ENCODE results near the gene GPANK1. TPM values are rescaled to one million over a fixed set of nuclear protein-coding genes. Genes with fewer than 3 reads are reported as not detected.

GPANK1 gene
- total and polyA plus RNA-seq, 9 of the 15 experiments (the other 6 are each of a cell fraction or from before 2014, with no cell fraction given), result 32.2 to 111 (median 46.3) TPM

GRCh38 chr6:31621320-31621939 is 43.4 kb downstream of the GPANK1 start (continued):
- TF ChIP-seq ESRRB (CRISPR knock-in tag; IDR thresholded peaks at IDR 0.05; ENCODE audit: borderline replicate concordance) (no peak), HDAC1 (IDR thresholded peaks at IDR 0.05) (0 out of 4 replicates have a peak, but pooled peaks of 1 of the 2 experiments have one; percentile 39), ZC3H11A (IDR thresholded peaks at IDR 0.05; ENCODE audit: low read depth, low read length) (0 out of 2 replicates have a peak, but pooled peaks have one; percentile 28)
- TF ChIP-seq, protein P1, sequence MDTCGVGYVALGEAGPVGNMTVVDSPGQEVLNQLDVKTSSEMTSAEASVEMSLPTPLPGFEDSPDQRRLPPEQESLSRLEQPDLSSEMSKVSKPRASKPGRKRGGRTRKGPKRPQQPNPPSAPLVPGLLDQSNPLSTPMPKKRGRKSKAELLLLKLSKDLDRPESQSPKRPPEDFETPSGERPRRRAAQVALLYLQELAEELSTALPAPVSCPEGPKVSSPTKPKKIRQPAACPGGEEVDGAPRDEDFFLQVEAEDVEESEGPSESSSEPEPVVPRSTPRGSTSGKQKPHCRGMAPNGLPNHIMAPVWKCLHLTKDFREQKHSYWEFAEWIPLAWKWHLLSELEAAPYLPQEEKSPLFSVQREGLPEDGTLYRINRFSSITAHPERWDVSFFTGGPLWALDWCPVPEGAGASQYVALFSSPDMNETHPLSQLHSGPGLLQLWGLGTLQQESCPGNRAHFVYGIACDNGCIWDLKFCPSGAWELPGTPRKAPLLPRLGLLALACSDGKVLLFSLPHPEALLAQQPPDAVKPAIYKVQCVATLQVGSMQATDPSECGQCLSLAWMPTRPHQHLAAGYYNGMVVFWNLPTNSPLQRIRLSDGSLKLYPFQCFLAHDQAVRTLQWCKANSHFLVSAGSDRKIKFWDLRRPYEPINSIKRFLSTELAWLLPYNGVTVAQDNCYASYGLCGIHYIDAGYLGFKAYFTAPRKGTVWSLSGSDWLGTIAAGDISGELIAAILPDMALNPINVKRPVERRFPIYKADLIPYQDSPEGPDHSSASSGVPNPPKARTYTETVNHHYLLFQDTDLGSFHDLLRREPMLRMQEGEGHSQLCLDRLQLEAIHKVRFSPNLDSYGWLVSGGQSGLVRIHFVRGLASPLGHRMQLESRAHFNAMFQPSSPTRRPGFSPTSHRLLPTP (IDR thresholded peaks at IDR 0.05; ENCODE audit: borderline replicate concordance, extremely low read depth, insufficient read length), result no peak

- no TSS peak for BruUV-seq (replicated peaks)
- H3K27me3 ChIP-seq (ENCODE audit: control insufficient read depth in 2 of 2, insufficient read depth in 2 of 2, low read length in 2 of 2), result no peaks in the 10 kb centered on the region
- peaks cover 20 to 30% of the 10 kb centered on the region in 2 experiments for H3K4me1 ChIP-seq (replicated peaks in 1 of 2; ENCODE audit: control insufficient read depth in 2 of 2, insufficient read depth in 2 of 2, low read length in 2 of 2)
- ChIA-PET CTCF (ENCODE audit: low intra/inter-chr PET ratio) (no interaction called here), POLR2A (interaction anchor here (0.6 to 12.4 kb wide), 24 partner anchors 10 to 213 kb away, joined by 3 to 274 read pairs (median 4); partner anchors contain the start of genes APOM, BAG6, C6orf47 and DDX39B)
- peak within 1 kb of the TSS; percentile 98 for H3K27ac ChIP-seq (ENCODE audit: extremely low read depth, low read depth, low read length)
- H3K36me3 ChIP-seq (ENCODE audit: control insufficient read depth, insufficient read depth, low read length), result peaks cover 49% of the 10 kb centered on the region
- intact Hi-C loops (cut with micrococcal nuclease) (loop anchor here (1.0 kb wide), 2 partner anchors 45 to 73 kb away; partner anchors contain the start of gene NFKBIL1), in situ Hi-C loops (cut with MboI) (no loop called here)
- peak within 1 kb of the TSS; percentile 99 for H3K4me2 ChIP-seq (ENCODE audit: insufficient read depth, low read length)
- H2AFZ ChIP-seq (ENCODE audit: low read depth, low read length), result peak within 1 kb of the TSS; percentile 97
- H3K9ac ChIP-seq (ENCODE audit: insufficient read depth in 1 of 2, low read depth in 2 of 2, low read length in 2 of 2), result peak within 1 kb of the TSS; percentile 98 to 99
- no peaks in the 10 kb centered on the region for H3K9me3 ChIP-seq (replicated peaks; ENCODE audit: control insufficient read depth, insufficient read depth, low read depth, low read length)
- peaks cover 12% of the 10 kb centered on the region for H3K9me1 ChIP-seq (ENCODE audit: control insufficient read depth, insufficient read depth, low read length)
- H3K79me2 ChIP-seq (ENCODE audit: control insufficient read depth, insufficient read depth, low read length), result peaks cover 50% of the 10 kb centered on the region
- peak; percentile 89 to 98 (median 94) for DNase-seq (ENCODE audit: extremely low read depth in 1 of 4, low spot score in 3 of 4)
- ATAC-seq, result peak; percentile 84
- H4K20me1 ChIP-seq (replicated peaks; ENCODE audit: control insufficient read depth, insufficient read depth, low read length), result peaks cover 22% of the 10 kb centered on the region; the same call in 1 of the 2 replicates
- FAIRE-seq, result no peak
- WGBS (ENCODE audit: insufficient coverage, low coverage, missing lambda C conversion rate), result under 1% methylated on average over 37 of the region's 67 CpGs
- H3K4me3 ChIP-seq, result peak within 1 kb of the TSS; percentile 96
- no peak for TF ChIP-seq PML (IDR thresholded peaks at IDR 0.05; ENCODE audit: low read length)
- no peak for TF ChIP-seq TBL1XR1 (IDR thresholded peaks at IDR 0.05; ENCODE audit: low read length in 2 of 2)
- TF ChIP-seq RUNX1 (IDR thresholded peaks at IDR 0.05; ENCODE audit: low read depth), result no peak
- no peak for TF ChIP-seq XRCC4 (IDR thresholded peaks at IDR 0.05; ENCODE audit: extremely low read depth, insufficient read depth, insufficient read length)
- no peak for TF ChIP-seq FOXK1 (CRISPR knock-in tag; IDR thresholded peaks at IDR 0.05; ENCODE audit: borderline replicate concordance)
- TF ChIP-seq SMC3 (conservative IDR thresholded peaks at IDR 0.05; ENCODE audit: insufficient read depth, low read depth, low read length), result 0 out of 2 replicates have a peak, but pooled peaks have one; percentile 7
- TF ChIP-seq ZNF583 (CRISPR knock-in tag; IDR thresholded peaks at IDR 0.05), result peak; percentile 67; the same call in 1 of the 2 replicates
- peak; percentile 58; the same call in 1 of the 2 replicates for TF ChIP-seq ELF4 (CRISPR knock-in tag; IDR thresholded peaks at IDR 0.05)
- peak; percentile 92 for TF ChIP-seq SMAD4 (CRISPR knock-in tag; conservative IDR thresholded peaks at IDR 0.05)
- no peak for TF ChIP-seq BMI1 (IDR thresholded peaks at IDR 0.05; ENCODE audit: low read length)
- peak; percentile 55; the same call in 1 of the 2 replicates for TF ChIP-seq HDAC2 (IDR thresholded peaks at IDR 0.05)
- TF ChIP-seq XRCC3 (IDR thresholded peaks at IDR 0.05), result no peak
- peak; percentile 99 for TF ChIP-seq CHD1 (IDR thresholded peaks at IDR 0.05; ENCODE audit: low read length)
- TF ChIP-seq FOXA3 (CRISPR knock-in tag; conservative IDR thresholded peaks at IDR 0.05 in 1 of 2, IDR thresholded peaks at IDR 0.05 in 1 of 2), result peak in 1 of 2 experiments; percentile 40; a peak in 1 of 4 replicates
Observed at GRCh38 chr6:31620586-31621319, 44.0 kb downstream of the GPANK1 start, which contains the start of gene PRRC2A. Gene PRRC2A (plus strand): TSS chr6:31620715. CDS start chr6:31622790, 2,075 bp downstream.
